HepG2 (cell line): ENCODE measurements around the gene CIB1. TPM values are rescaled to one million over a fixed set of nuclear protein-coding genes. Genes with fewer than 3 reads are reported as not detected.

Source experiments
- ATF1 ChIP-seq: IDR thresholded peaks from 2 replicates; pipeline ENCODE4 v1.6.1; 2016; ENCODE audit warnings: mild to moderate bottlenecking, control low read depth
- EHMT2 ChIP-seq: fragments of 200-600 bp; sonication (generic); IDR thresholded peaks from 2 replicates; pipeline ENCODE4 v1.7.0; 2017; ENCODE audit warnings: antibody characterized with exemption, low read depth, low read length, borderline replicate concordance
- GATA4 ChIP-seq: sonication (generic); IDR thresholded peaks from 2 replicates; pipeline ENCODE4 v1.6.1; 2016; ENCODE audit warnings: antibody characterized with exemption, low read depth, borderline replicate concordance
- HIVEP1 ChIP-seq: sonication (generic); formaldehyde crosslinking; IDR thresholded peaks from 2 replicates; pipeline ENCODE4 v1.4.0; 2020; ENCODE audit warnings: mild to moderate bottlenecking, missing genetic modification reagents
- MED13 ChIP-seq: sonication (generic); formaldehyde crosslinking; IDR thresholded peaks from 2 replicates; pipeline ENCODE4 v1.5.0; 2020; ENCODE audit warnings: missing genetic modification reagents
- MXD1 ChIP-seq: sonication (generic); formaldehyde crosslinking; IDR thresholded peaks from 2 replicates; pipeline ENCODE4 v1.4.0; 2020; ENCODE audit warnings: mild to moderate bottlenecking, missing genetic modification reagents
- MXD4 ChIP-seq: IDR thresholded peaks from 2 replicates; pipeline ENCODE4 v1.6.1; 2016; ENCODE audit warnings: mild to moderate bottlenecking, missing biosample characterization, missing genetic modification reagents
- MZF1 ChIP-seq: sonication (generic); formaldehyde crosslinking; IDR thresholded peaks from 2 replicates; pipeline ENCODE4 v1.8.1; 2023; ENCODE audit warnings: mild to moderate bottlenecking, missing genetic modification reagents, borderline replicate concordance
- PBX2 ChIP-seq: IDR thresholded peaks from 2 replicates; pipeline ENCODE4 v1.6.1; 2016; ENCODE audit warnings: control low read depth
- PLRG1 ChIP-seq: fragments of 450-650 bp; conservative IDR thresholded peaks from 2 replicates; pipeline ENCODE4 v1.6.1; 2016
- POGZ ChIP-seq: sonication (generic); formaldehyde crosslinking; IDR thresholded peaks from 2 replicates; pipeline ENCODE4 v1.4.0; 2020; ENCODE audit warnings: mild to moderate bottlenecking, missing genetic modification reagents
- RFXAP ChIP-seq: sonication (generic); formaldehyde crosslinking; IDR thresholded peaks from 2 replicates; pipeline ENCODE4 v1.4.0; 2020; ENCODE audit warnings: missing genetic modification reagents, borderline replicate concordance
- SCMH1 ChIP-seq: sonication (generic); formaldehyde crosslinking; IDR thresholded peaks from 2 replicates; pipeline ENCODE4 v1.9.0; 2021; ENCODE audit warnings: missing genetic modification reagents, mild to moderate bottlenecking, borderline replicate concordance
- SOX6 ChIP-seq, 2 experiments: fragments of 450-650 bp in 1 of 2; sonication (generic) in 1 of 2; formaldehyde crosslinking in 1 of 2; IDR thresholded peaks; 2 replicates each; pipeline versions ENCODE4 v1.4.0 to v1.6.1; 2017 to 2020; ENCODE audit warnings: antibody characterized with exemption in 1 of 2, mild to moderate bottlenecking in 1 of 2, missing genetic modification reagents in 1 of 2
- SP2 ChIP-seq: sonication (generic); formaldehyde crosslinking; IDR thresholded peaks from 2 replicates; pipeline ENCODE4 v1.5.1; 2020; ENCODE audit warnings: mild to moderate bottlenecking, missing genetic modification reagents
- SP4 ChIP-seq: sonication (generic); formaldehyde crosslinking; IDR thresholded peaks from 2 replicates; pipeline ENCODE4 v1.8.1; 2023; ENCODE audit warnings: mild to moderate bottlenecking, missing genetic modification reagents
- SUZ12 ChIP-seq: fragments of 150-350 bp; IDR thresholded peaks from 2 replicates; pipeline ENCODE4 v1.6.1; 2014; ENCODE audit warnings: low read depth, low read length
- TBP ChIP-seq: sonication (generic); formaldehyde crosslinking; IDR thresholded peaks from 2 replicates; pipeline ENCODE4 v1.5.0; 2020; ENCODE audit warnings: missing genetic modification reagents
- TEAD3 ChIP-seq: optimal IDR thresholded peaks from 2 replicates; pipeline ENCODE3; 2016; ENCODE audit warnings: borderline replicate concordance
- TIGD3 ChIP-seq: sonication (generic); formaldehyde crosslinking; IDR thresholded peaks from 2 replicates; pipeline ENCODE4 v1.5.1; 2020; ENCODE audit warnings: mild to moderate bottlenecking, missing genetic modification reagents, borderline replicate concordance
- XBP1 ChIP-seq: sonication (generic); formaldehyde crosslinking; IDR thresholded peaks from 2 replicates; pipeline ENCODE4 v1.5.0; 2020; ENCODE audit warnings: missing genetic modification reagents
- ZC3H13 ChIP-seq: sonication (generic); formaldehyde crosslinking; IDR thresholded peaks from 2 replicates; pipeline ENCODE4 v1.8.1; 2023; ENCODE audit warnings: mild to moderate bottlenecking, missing genetic modification reagents, moderate library complexity
- ZFP82 ChIP-seq: sonication (generic); formaldehyde crosslinking; IDR thresholded peaks from 2 replicates; pipeline ENCODE4 v1.5.1; 2020; ENCODE audit warnings: mild to moderate bottlenecking, missing genetic modification reagents, borderline replicate concordance
- ZNF253 ChIP-seq: sonication (generic); formaldehyde crosslinking; IDR thresholded peaks from 2 replicates; pipeline ENCODE4 v1.8.0; 2022; ENCODE audit warnings: mild to moderate bottlenecking, missing genetic modification reagents, borderline replicate concordance
- ZNF382 ChIP-seq: sonication (generic); formaldehyde crosslinking; IDR thresholded peaks from 2 replicates; pipeline ENCODE4 v1.5.0; 2020; ENCODE audit warnings: missing genetic modification reagents, mild to moderate bottlenecking, borderline replicate concordance
- ZNF451 ChIP-seq: sonication (generic); formaldehyde crosslinking; IDR thresholded peaks from 2 replicates; pipeline ENCODE4 v1.5.0; 2020; ENCODE audit warnings: mild to moderate bottlenecking, missing genetic modification reagents
- ZNF670 ChIP-seq: sonication (generic); formaldehyde crosslinking; IDR thresholded peaks from 2 replicates; pipeline ENCODE4 v1.8.0; 2022; ENCODE audit warnings: mild to moderate bottlenecking, missing genetic modification reagents, borderline replicate concordance
- ZNF703 ChIP-seq: sonication (generic); formaldehyde crosslinking; IDR thresholded peaks from 2 replicates; pipeline ENCODE4 v1.5.1; 2020; ENCODE audit warnings: missing genetic modification reagents, mild to moderate bottlenecking, moderate library complexity, borderline replicate concordance
- ZNF768 ChIP-seq: sonication (generic); formaldehyde crosslinking; IDR thresholded peaks from 2 replicates; pipeline ENCODE4 v1.4.0; 2020; ENCODE audit warnings: missing genetic modification reagents
- ZNF883 ChIP-seq: sonication (generic); formaldehyde crosslinking; IDR thresholded peaks from 2 replicates; pipeline ENCODE4 v1.5.1; 2020; ENCODE audit warnings: mild to moderate bottlenecking, missing genetic modification reagents; ENCODE audit errors: not compliant biosample characterization
- polyA plus RNA-seq, 8 experiments: library from polyadenylated mRNA; depleted of rRNA in 3 of 8; stranded (reverse) in 7 of 8; unstranded in 1 of 8; fragments of >200 nt; fragmentation: Illumina TruSeq in 4 of 8; extraction: Trizol in 4 of 8; gene quantifications; 2 replicates each; pipeline versions ENCODE4 v1.2.1 to v1.2.3, GENCODE V29; 2011 to 2016; ENCODE audit warnings: low read depth in 4 of 8, missing spikeins in 1 of 8, mixed read lengths in 1 of 8; ENCODE audit not compliant: insufficient read depth in 1 of 8
- total RNA-seq, 5 experiments: library from RNA; depleted of rRNA; stranded (reverse); fragments of >200 nt; fragmentation: Illumina TruSeq; extraction: Trizol; gene quantifications; 2 replicates each; pipeline ENCODE4 v1.2.3, GENCODE V29; 2016; ENCODE audit warnings: low read depth in 1 of 5

Gene CIB1
- total and polyA plus RNA-seq, 2 of the 13 experiments (the other 11 are each of a cell fraction or from before 2014, with no cell fraction given) = 38.7 to 72.7 TPM

DNA sequence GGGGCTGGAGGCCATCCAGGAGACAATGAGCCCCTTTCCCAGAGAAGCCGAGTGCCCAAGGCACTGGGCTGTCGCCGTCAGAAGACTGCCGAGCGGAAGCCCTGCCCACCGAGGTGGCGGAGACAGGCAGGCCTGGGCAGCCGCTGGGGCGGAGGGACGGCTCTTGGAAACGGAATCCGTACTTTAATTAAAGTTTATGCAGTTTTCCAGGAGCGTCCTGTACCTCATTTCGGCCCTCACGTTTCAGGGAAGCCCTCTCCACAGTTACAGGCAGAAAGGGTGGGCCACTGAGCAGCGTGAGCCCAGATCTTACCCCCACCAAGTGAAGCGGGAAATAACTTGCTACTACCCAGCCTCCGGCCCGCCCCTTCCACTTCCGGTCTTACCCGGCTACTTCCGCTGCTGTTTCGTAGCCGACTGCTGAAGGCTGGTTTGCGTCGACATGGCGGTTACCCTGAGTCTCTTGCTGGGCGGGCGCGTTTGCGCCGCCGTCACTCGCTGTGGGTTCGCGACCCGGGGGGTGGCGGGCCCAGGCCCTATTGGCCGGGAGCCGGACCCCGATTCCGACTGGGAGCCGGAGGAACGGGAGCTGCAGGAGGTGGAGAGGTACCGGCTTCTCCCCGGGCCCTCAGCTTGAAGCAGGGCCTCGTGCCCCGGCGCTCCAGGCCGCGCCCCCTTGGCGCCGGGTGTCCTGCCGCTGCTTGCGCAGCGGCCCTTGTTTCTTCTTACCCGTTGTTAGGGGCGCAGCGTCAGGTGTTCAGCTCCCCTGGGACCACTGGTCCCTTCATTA lies 31.7 kb upstream of the CIB1 start, which contains the start of gene NGRN (continued):
- TF ChIP-seq PBX2 (CRISPR knock-in tag) (no peak), POGZ (CRISPR knock-in tag) (peak; percentile 65), ATF1 (CRISPR knock-in tag) (peak; percentile 64), MXD4 (CRISPR knock-in tag) (peak; percentile 31; the same call in 1 of the 2 replicates), SP4 (CRISPR knock-in tag) (peak; percentile 65), EHMT2 (no peak), RFXAP (CRISPR knock-in tag) (peak; percentile 76), ZC3H13 (CRISPR knock-in tag) (peak; percentile 65), ZNF883 (CRISPR knock-in tag) (peak; percentile 96), SP2 (peak; percentile 81), MZF1 (CRISPR knock-in tag) (no peak), ZNF703 (CRISPR knock-in tag) (no peak; the same call in 1 of the 2 replicates), ZNF451 (peak; percentile 18; the same call in 1 of the 2 replicates), ZNF253 (peak; percentile 35; the same call in 1 of the 2 replicates), ZFP82 (no peak), GATA4 (peak; percentile 54; the same call in 1 of the 2 replicates), ZNF670 (CRISPR knock-in tag) (no peak), XBP1 (no peak), ZNF768 (peak; percentile 60; the same call in 1 of the 2 replicates), SOX6 (IDR thresholded peaks at IDR 0.05) (no peak), SOX6 (CRISPR knock-in tag; IDR thresholded peaks at IDR 0.05) (peak; percentile 42), TIGD3 (no peak), PLRG1 (no peak), SCMH1 (no peak), HIVEP1 (CRISPR knock-in tag) (no peak), TBP (no peak), MXD1 (CRISPR knock-in tag) (peak; percentile 87), SUZ12 (no peak), MED13 (CRISPR knock-in tag) (no peak), TEAD3 (CRISPR knock-in tag) (no peak), ZNF382 (CRISPR knock-in tag) (no peak)
